ENCODE results near the gene ABCA7. TPM values are rescaled to one million over a fixed set of nuclear protein-coding genes. Genes with fewer than 3 reads are reported as not detected.

The ABCA7 gene
- total RNA-seq, 3 donors from 2014 or later = 8.0 to 31.8 (median 26.5) TPM

DNA sequence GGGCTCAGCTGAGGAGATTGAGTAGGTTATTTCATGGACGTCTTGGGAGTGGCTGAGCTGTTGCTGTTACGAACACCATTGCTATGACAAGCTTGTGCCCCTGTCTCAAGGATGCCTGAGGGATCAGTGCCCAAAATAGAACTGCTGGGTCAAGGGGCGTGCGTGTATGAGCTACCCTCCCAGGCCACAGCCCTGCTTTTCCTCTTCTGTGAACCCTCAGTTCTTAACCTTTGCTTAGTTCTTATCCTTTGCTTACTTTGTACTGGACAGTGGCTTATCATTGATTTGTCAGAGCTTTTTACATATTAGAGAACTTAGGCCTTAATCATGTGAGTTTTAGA is 36.1 kb downstream of the ABCA7 start:
- intact Hi-C loops (cut with DNase I; ENCODE audit: low total_unique reads) = no loop called here
- Histone ChIP-seq H3K27me3 (peaks cover 2% of the 10 kb centered on the region in 2 donors), H3K9me3 (no peaks in the 10 kb centered on the region), H3K36me3 (no peaks in the 10 kb centered on the region), H3K4me3 (no peak overlapping the region), H3K4me1 (no peaks in the 10 kb centered on the region), H3K27ac (no peak overlapping the region)
- TF ChIP-seq POLR2AphosphoS5 (IDR thresholded peaks at IDR 0.05) (no peak), POLR2A (IDR thresholded peaks at IDR 0.05) (no peak)
- TF ChIP-seq, protein P1, sequence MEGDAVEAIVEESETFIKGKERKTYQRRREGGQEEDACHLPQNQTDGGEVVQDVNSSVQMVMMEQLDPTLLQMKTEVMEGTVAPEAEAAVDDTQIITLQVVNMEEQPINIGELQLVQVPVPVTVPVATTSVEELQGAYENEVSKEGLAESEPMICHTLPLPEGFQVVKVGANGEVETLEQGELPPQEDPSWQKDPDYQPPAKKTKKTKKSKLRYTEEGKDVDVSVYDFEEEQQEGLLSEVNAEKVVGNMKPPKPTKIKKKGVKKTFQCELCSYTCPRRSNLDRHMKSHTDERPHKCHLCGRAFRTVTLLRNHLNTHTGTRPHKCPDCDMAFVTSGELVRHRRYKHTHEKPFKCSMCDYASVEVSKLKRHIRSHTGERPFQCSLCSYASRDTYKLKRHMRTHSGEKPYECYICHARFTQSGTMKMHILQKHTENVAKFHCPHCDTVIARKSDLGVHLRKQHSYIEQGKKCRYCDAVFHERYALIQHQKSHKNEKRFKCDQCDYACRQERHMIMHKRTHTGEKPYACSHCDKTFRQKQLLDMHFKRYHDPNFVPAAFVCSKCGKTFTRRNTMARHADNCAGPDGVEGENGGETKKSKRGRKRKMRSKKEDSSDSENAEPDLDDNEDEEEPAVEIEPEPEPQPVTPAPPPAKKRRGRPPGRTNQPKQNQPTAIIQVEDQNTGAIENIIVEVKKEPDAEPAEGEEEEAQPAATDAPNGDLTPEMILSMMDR (IDR thresholded peaks at IDR 0.05) = no peak
- no peak for DNase-seq (ENCODE audit: low spot score in 2 of 2)

DNA sequence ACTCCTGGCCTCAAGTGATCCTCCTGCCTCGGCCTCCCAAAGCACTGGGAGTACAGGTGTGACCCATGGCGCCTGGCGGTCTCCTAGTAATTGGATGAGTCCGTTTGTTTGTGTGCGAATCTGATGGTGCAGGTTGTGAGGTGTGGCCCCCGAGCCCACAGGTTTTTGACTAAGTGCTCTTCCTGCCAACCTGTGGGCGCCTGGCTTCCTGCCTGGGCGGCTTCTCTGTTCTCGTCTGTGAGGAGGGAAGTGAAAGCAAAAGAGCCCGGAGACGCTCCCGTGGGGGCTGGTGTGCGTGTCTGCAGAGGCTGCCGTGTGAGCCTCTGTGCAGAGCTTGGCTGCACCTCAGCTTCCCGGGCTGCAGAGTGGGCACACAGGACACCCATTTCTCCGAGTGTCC is 37.0 kb downstream of the ABCA7 start:
- DNase-seq (ENCODE audit: low spot score in 2 of 2) = peak in 1 of 2 donors; percentile 71
- intact Hi-C loops (cut with DNase I; ENCODE audit: low total_unique reads) = no loop called here

DNA sequence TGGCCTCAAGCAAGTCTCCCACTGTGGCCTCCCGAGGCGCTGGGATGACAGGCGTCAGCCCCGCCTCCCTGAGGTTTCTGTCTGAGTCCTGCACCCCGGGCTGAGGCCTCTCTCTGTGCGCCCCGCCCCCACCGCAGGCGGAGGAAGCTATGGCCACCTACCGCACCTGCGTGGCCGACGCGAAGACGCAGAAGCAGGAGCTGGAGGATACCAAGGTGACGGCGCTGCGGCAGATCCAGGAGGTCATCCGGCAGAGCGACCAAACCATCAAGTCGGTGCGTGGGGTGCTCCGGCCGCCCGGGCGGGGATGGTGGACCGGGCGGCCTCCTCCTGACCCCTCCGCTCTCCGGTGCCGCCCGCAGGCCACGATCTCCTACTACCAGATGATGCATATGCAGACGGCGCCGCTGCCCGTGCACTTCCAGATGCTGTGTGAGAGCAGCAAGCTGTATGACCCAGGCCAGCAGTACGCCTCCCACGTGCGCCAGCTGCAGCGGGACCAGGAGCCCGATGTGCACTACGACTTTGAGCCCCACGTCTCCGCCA is 39.7 kb downstream of the ABCA7 start:
- Histone ChIP-seq H3K27ac (no peak overlapping the region), H3K27me3 (no peaks in the 10 kb centered on the region), H3K4me3 (no peak overlapping the region), H3K36me3 (no peaks in the 10 kb centered on the region), H3K4me1 (no peaks in the 10 kb centered on the region), H3K9me3 (no peaks in the 10 kb centered on the region)
- no peak for DNase-seq (ENCODE audit: low spot score in 2 of 2)
- TF ChIP-seq POLR2AphosphoS5 (IDR thresholded peaks at IDR 0.05) = no peak
- TF ChIP-seq, protein P1 (IDR thresholded peaks at IDR 0.05) = no peak
- TF ChIP-seq POLR2A (IDR thresholded peaks at IDR 0.05) = no peak
- intact Hi-C loops (cut with DNase I; ENCODE audit: low total_unique reads) = loop anchor here (5.0 kb wide), 1 partner anchor 818 kb away; no protein-coding TSS in a partner anchor

More for the DNA sequence above, 37.0 kb downstream of the ABCA7 start:
- Histone ChIP-seq H3K4me1 (no peaks in the 10 kb centered on the region), H3K27me3 (no peaks in the 10 kb centered on the region), H3K9me3 (no peaks in the 10 kb centered on the region), H3K27ac (no peak overlapping the region), H3K36me3 (no peaks in the 10 kb centered on the region), H3K4me3 (peak overlapping the region in 2 of 3 donors; percentile 33 to 51)
- TF ChIP-seq, protein P1 (IDR thresholded peaks at IDR 0.05) = no peak
- TF ChIP-seq POLR2AphosphoS5 (IDR thresholded peaks at IDR 0.05) (no peak), POLR2A (IDR thresholded peaks at IDR 0.05) (no peak)

DNA sequence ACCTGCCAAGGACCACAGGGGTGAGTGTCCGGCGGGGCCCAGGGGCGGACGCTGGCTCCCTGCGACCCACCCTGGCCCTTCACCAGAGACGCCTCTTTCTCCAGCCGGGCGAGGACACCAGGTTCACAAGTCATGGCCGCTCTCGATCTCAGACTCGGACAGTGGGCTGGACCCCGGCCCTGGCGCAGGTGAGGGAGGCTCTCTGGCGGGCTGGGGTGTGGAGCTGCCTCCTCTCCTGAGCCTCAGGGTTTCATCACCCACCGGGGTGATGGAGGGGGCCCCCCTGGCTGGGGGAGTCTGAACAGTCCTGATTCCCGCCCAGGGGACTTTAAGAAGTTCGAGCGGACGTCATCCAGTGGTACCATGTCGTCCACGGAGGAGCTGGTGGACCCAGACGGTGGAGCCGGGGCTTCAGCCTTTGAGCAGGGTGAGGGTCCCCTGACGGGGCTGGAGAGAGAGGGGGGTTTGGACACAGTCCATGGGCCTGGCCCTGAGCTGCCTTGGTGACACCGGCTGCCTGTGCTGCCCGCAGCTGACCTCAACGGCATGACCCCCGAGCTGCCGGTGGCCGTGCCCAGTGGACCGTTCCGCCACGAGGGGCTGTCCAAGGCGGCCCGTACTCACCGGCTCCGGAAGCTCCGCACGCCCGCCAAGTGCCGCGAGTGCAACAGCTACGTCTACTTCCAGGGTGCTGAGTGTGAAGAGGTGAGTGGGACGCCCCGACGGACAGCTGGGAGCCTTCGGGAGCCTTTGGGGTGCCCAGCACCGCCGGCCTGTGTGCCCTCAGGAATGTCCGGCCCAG is 40.7 kb downstream of the ABCA7 start:
- no peaks in the 10 kb centered on the region for H3K4me1 ChIP-seq
- TF ChIP-seq POLR2AphosphoS5 (IDR thresholded peaks at IDR 0.05) (no peak), POLR2A (IDR thresholded peaks at IDR 0.05) (no peak)
- TF ChIP-seq, protein P1 (IDR thresholded peaks at IDR 0.05) = no peak
- H3K27ac ChIP-seq = no peak overlapping the region
- no peaks in the 10 kb centered on the region for H3K36me3 ChIP-seq
- H3K4me3 ChIP-seq = no peak overlapping the region
- no peaks in the 10 kb centered on the region for H3K9me3 ChIP-seq
- no peak for DNase-seq (ENCODE audit: low spot score in 2 of 2)
- intact Hi-C loops (cut with DNase I; ENCODE audit: low total_unique reads) = loop anchor here (5.0 kb wide), 1 partner anchor 817 kb away; no protein-coding TSS in a partner anchor
- no peaks in the 10 kb centered on the region for H3K27me3 ChIP-seq
